A673 (cell line): ENCODE results near the gene PPP2R1A. TPM values are rescaled to one million over a fixed set of nuclear protein-coding genes. Genes with fewer than 3 reads are reported as not detected.

Source experiments
- BruUV-seq: library from RNA; stranded (reverse); fragments of 400-500 nt; replicated peaks from 2 replicates; lab custom pipeline; 2021; lab: Mats Ljungman, UMichigan
- CTCF ChIA-PET: fragments of 300-600 bp; sonication (Branson Sonifier 250); formaldehyde crosslinking; loops from one replicate; lab custom pipeline; 2022; ENCODE audit warnings: antibody characterized with exemption; lab: Charles Lee
- POLR2A ChIA-PET: fragments of 300-600 bp; sonication (Branson Sonifier 250); formaldehyde crosslinking; loops from one replicate; lab custom pipeline; 2022; ENCODE audit warnings: antibody characterized with exemption; ENCODE audit not compliant: low non-redundant PET; lab: Charles Lee
- DNase-seq: peaks from one replicate; pipeline ENCODE4 v3.0.0-alpha.2; 2015; ENCODE audit warnings: low spot score
- H3K27ac ChIP-seq: fragments of 200-600 bp; sonication (generic); 2 replicates; pipeline ENCODE4 v1.5.1; 2016; ENCODE audit warnings: mixed run types, low read depth, mild to moderate bottlenecking, mixed read lengths, antibody characterized with exemption, low read length; ENCODE audit not compliant: poor library complexity, severe bottlenecking
- H3K27me3 ChIP-seq: fragments of 200-600 bp; sonication (generic); replicated peaks from 2 replicates; pipeline ENCODE4 v1.6.1; 2017; ENCODE audit warnings: mixed run types, low read depth, mild to moderate bottlenecking, mixed read lengths, antibody characterized with exemption, low read length; ENCODE audit not compliant: insufficient read depth, poor library complexity
- H3K36me3 ChIP-seq: fragments of 200-600 bp; sonication (generic); 2 replicates; pipeline ENCODE4 v1.6.1; 2016; ENCODE audit warnings: mixed run types, mild to moderate bottlenecking, mixed read lengths, antibody characterized with exemption, low read length; ENCODE audit not compliant: insufficient read depth, poor library complexity, severe bottlenecking
- H3K4me1 ChIP-seq: fragments of 200-600 bp; sonication (generic); 2 replicates; pipeline ENCODE4 v1.6.1; 2017; ENCODE audit warnings: mixed run types, mild to moderate bottlenecking, mixed read lengths, antibody characterized with exemption, low read length; ENCODE audit not compliant: insufficient read depth, poor library complexity, severe bottlenecking
- H3K4me3 ChIP-seq: fragments of 200-600 bp; sonication (generic); 2 replicates; pipeline ENCODE4 v1.5.1; 2016; ENCODE audit warnings: low read depth, mixed run types, mild to moderate bottlenecking, mixed read lengths, low read length; ENCODE audit not compliant: poor library complexity, severe bottlenecking
- H3K9me3 ChIP-seq: fragments of 200-600 bp; sonication (generic); 2 replicates; pipeline ENCODE4 v1.6.1; 2016; ENCODE audit warnings: mixed run types, low read depth, mild to moderate bottlenecking, mixed read lengths, antibody characterized with exemption, low read length; ENCODE audit not compliant: poor library complexity, severe bottlenecking
- CTCF ChIP-seq: fragments of 300-800, 200-600 bp; sonication (generic); conservative IDR thresholded peaks from 2 replicates; pipeline ENCODE4 v1.5.1; 2017; ENCODE audit warnings: low read depth, mild to moderate bottlenecking, antibody characterized with exemption, low read length, moderate library complexity, mixed read lengths
- EZH2 ChIP-seq: fragments of 200-600 bp; sonication (generic); IDR thresholded peaks from 2 replicates; pipeline ENCODE4 v1.6.1; 2017; ENCODE audit warnings: borderline replicate concordance, low read depth, mild to moderate bottlenecking, mixed read lengths, antibody characterized with exemption, low read length; ENCODE audit not compliant: poor library complexity, severe bottlenecking
- intact Hi-C: fragments of 100-400 bp; cut with micrococcal nuclease; formaldehyde crosslinking; loops from one replicate; pipeline ENCODE4 v1.10.0; 2022; ENCODE audit not compliant: unreplicated experiment
- microRNA-seq: library from miRNA; unstranded; fragments of <30 nt; microRNA quantifications from one replicate; pipeline ENCODE4 v1.2.0, GENCODE V29; 2021
- total RNA-seq: library from RNA; stranded (reverse); gene quantifications from 2 replicates; pipeline ENCODE4 v1.2.3, GENCODE V29; 2021

PPP2R1A gene
- total RNA-seq, 1 experiment from 2014 or later, result 324 TPM

- DNase-seq, result no peak
- ChIA-PET CTCF (no interaction called here), POLR2A (no interaction called here)
- no peak overlapping the region for H3K27ac ChIP-seq
- H3K36me3 ChIP-seq, result peaks cover 43% of the 10 kb centered on the region
- no TSS peak for BruUV-seq
- TF ChIP-seq EZH2 (no peak), CTCF (no peak)
- intact Hi-C loops, result no loop called here
- H3K9me3 ChIP-seq, result peaks cover 23% of the 10 kb centered on the region
- H3K27me3 ChIP-seq, result no peaks in the 10 kb centered on the region
- no peak overlapping the region for H3K4me3 ChIP-seq
- H3K4me1 ChIP-seq, result no peaks in the 10 kb centered on the region
Observed at GRCh38 chr19:52274191-52274590, 84.3 kb downstream of the PPP2R1A start.

- no TSS peak for BruUV-seq
- no peaks in the 10 kb centered on the region for H3K27me3 ChIP-seq
- CTCF ChIA-PET, result no interaction called here
- H3K4me3 ChIP-seq, result no peak overlapping the region
- H3K4me1 ChIP-seq, result no peaks in the 10 kb centered on the region
- H3K9me3 ChIP-seq, result peaks cover 26% of the 10 kb centered on the region
- H3K36me3 ChIP-seq, result peaks cover 43% of the 10 kb centered on the region
- POLR2A ChIA-PET, result no interaction called here
- DNase-seq, result no peak
- intact Hi-C loops, result no loop called here
- no peak for TF ChIP-seq CTCF
- TF ChIP-seq EZH2, result no peak
- H3K27ac ChIP-seq, result no peak overlapping the region
Observed at GRCh38 chr19:52275988-52276387, 86.1 kb downstream of the PPP2R1A start.

- Histone ChIP-seq H3K9me3 (peaks cover 24% of the 10 kb centered on the region), H3K4me1 (no peaks in the 10 kb centered on the region), H3K4me3 (no peak overlapping the region), H3K27ac (no peak overlapping the region), H3K27me3 (no peaks in the 10 kb centered on the region), H3K36me3 (peaks cover 34% of the 10 kb centered on the region)
- CTCF ChIA-PET, result no interaction called here
- TF ChIP-seq CTCF, result no peak
- TF ChIP-seq EZH2, result no peak
- POLR2A ChIA-PET, result no interaction called here
- DNase-seq, result no peak
- no TSS peak for BruUV-seq
- intact Hi-C loops, result no loop called here
Observed at GRCh38 chr19:52277471-52277870, 87.6 kb downstream of the PPP2R1A start.

Small RNAs within 50 kb of the gene (microRNA-seq; reads per million reads assigned to microRNA genes)
- 1.9 reads per million for gene MIR6801

Other genes starting within 250 kb of the PPP2R1A start
- 7.2 TPM in 2 replicates for gene ZNF350, start 203.2 kb upstream of the PPP2R1A start, total RNA-seq
- 10.2 and 11.4 TPM in 2 replicates for gene ZNF615, start 181.8 kb upstream of the PPP2R1A start, total RNA-seq
- gene ZNF614, start 161.7 kb upstream of the PPP2R1A start, total RNA-seq, result 9.7 and 12.5 TPM in 2 replicates
- gene ZNF432, start 141.2 kb upstream of the PPP2R1A start, total RNA-seq, result 12.6 and 13.2 TPM in 2 replicates
- 15.7 and 16.7 TPM in 2 replicates for gene ZNF841, start 94.3 kb upstream of the PPP2R1A start, total RNA-seq
- gene ZNF616, start 50.1 kb upstream of the PPP2R1A start, total RNA-seq, result 15.7 and 17.1 TPM in 2 replicates
- 6.1 and 7.7 TPM in 2 replicates for gene ZNF836, start 18.4 kb upstream of the PPP2R1A start, total RNA-seq
- gene ZNF766, start 79.5 kb downstream of the PPP2R1A start, total RNA-seq, result 19.6 and 22.0 TPM in 2 replicates
- gene ZNF480, start 107.1 kb downstream of the PPP2R1A start, total RNA-seq, result 19.4 and 20.7 TPM in 2 replicates
- 2.3 and 3.4 TPM in 2 replicates for gene ZNF610, start 146.2 kb downstream of the PPP2R1A start, total RNA-seq
- 3.7 and 3.9 TPM in 2 replicates for gene ZNF880, start 179.9 kb downstream of the PPP2R1A start, total RNA-seq
- 2.4 and 4.3 TPM in 2 replicates for gene ZNF528, start 207.8 kb downstream of the PPP2R1A start, total RNA-seq
- not detected in 2 replicates for gene ZNF534, start 239.1 kb downstream of the PPP2R1A start, total RNA-seq